Peyer's patch (tissue), 4 donors: ENCODE data around the gene VPS39.

ENCODE experiments used
- CTCF ChIP-seq, 6 experiments: fragments of 450-650 bp in 4 of 6; fragments of 200-600 bp in 2 of 6; sonication (generic) in 1 of 6; IDR thresholded peaks; one replicate each; pipeline ENCODE4 v1.5.1; 2017 to 2019; ENCODE audit warnings: antibody characterized with exemption in 6 of 6, mild to moderate bottlenecking in 3 of 6, moderate library complexity in 1 of 6
- POLR2A ChIP-seq, 2 donors: fragments of 450-650 bp; IDR thresholded peaks; one replicate each; pipeline ENCODE4 v1.5.1; 2017; ENCODE audit warnings: antibody characterized with exemption in 2 of 2, mild to moderate bottlenecking in 2 of 2, moderate library complexity in 2 of 2

- TF ChIP-seq CTCF (IDR thresholded peaks at IDR 0.05): no peak
- TF ChIP-seq POLR2A (IDR thresholded peaks at IDR 0.05): no peak
These were observed 66.1 kb downstream of the VPS39 start for GRCh38 chr15:42141795-42142667.
